SH-SY5Y (cell line): Measurements from ENCODE around the gene PDE3B.

Experiments
- GATA2 ChIP-seq: IDR thresholded peaks from 2 replicates; pipeline ENCODE4 v1.6.1; 2011; ENCODE audit warnings: mild to moderate bottlenecking, low read depth, low read length
- GATA3 ChIP-seq: IDR thresholded peaks from 2 replicates; pipeline ENCODE4 v1.6.1; 2011; ENCODE audit warnings: low read depth, mild to moderate bottlenecking, low read length, moderate library complexity

DNA sequence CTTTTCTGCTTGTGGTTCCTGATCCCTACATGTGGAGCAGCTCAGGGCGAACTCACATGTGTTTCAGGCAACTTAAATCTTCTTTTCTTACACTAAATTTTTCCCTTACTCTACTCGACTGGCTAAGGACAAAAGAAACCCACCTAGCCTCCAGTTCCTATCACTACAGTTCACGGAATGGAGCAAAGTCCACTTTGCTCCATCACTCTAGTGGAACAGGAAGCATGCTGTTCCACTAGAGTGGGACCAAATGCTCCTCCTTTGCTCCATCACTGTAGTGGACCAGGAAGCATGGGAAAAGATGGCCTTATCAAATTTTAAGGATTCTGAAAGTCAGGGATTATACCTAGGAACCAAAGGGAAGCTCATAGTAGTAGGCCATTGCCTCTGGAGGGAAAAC lies 36.1 kb downstream of the PDE3B start:
- TF ChIP-seq GATA2 (no peak), GATA3 (no peak)
